Activated naive CD8-positive, alpha-beta T cell treated with anti-CD3 and anti-CD28 coated beads, Interleukin-2, amount 10 ng/mL, durations not matched to agents 7 days and 5 days (primary cell): Measurements from ENCODE around the gene FERD3L. TPM values are rescaled to one million over a fixed set of nuclear protein-coding genes. Genes with fewer than 3 reads are reported as not detected.
A peak's percentile ranks its signal among the peaks of the same experiment; 100 is the strongest.

Experiments used
- ATAC-seq: fragments of 150-1000 bp; cut with Tn5 transposase; one replicate; pipeline ENCODE4 v1.10.0; 2021; ENCODE audit warnings: low read depth, moderate library complexity
- POLR2A ChIA-PET: fragments of 350-600 bp; sonication (Branson Sonifier 250); formaldehyde crosslinking; loops from one replicate; lab custom pipeline; 2021; ENCODE audit warnings: antibody characterized with exemption; lab: Charles Lee
- DNase-seq: peaks from one replicate; pipeline ENCODE4 v3.0.0; 2021
- H3K27ac Mint-ChIP-seq: one replicate; pipeline ENCODE4 v1.8.0; 2022; ENCODE audit warnings: mild to moderate bottlenecking, mixed read lengths
- H3K27me3 Mint-ChIP-seq: one replicate; pipeline ENCODE4 v1.8.0; 2022; ENCODE audit warnings: mild to moderate bottlenecking, moderate library complexity, mixed read lengths
- H3K36me3 Mint-ChIP-seq: one replicate; pipeline ENCODE4 v1.8.0; 2021; ENCODE audit warnings: mild to moderate bottlenecking, mixed read lengths
- H3K4me1 Mint-ChIP-seq: one replicate; pipeline ENCODE4 v1.8.0; 2021; ENCODE audit warnings: mixed read lengths
- H3K4me3 Mint-ChIP-seq: one replicate; pipeline ENCODE4 v1.8.0; 2022; ENCODE audit warnings: mild to moderate bottlenecking, moderate library complexity, mixed read lengths
- H3K9me3 Mint-ChIP-seq: one replicate; pipeline ENCODE4 v1.8.0; 2021; ENCODE audit warnings: mixed read lengths
- total RNA-seq, 2 experiments: library from RNA; stranded (reverse); gene quantifications; one replicate each; pipeline ENCODE4 v1.2.3, GENCODE V29; 2021

Gene FERD3L
- total RNA-seq, 2 experiments from 2014 or later, result not detected

GRCh38 chr7:19128856-19129255 is 16.4 kb downstream of the FERD3L start:
- H3K36me3 Mint-ChIP-seq, result no peaks in the 10 kb centered on the region
- DNase-seq, result no peak
- POLR2A ChIA-PET, result no interaction called here
- ATAC-seq, result no peak
- H3K27ac Mint-ChIP-seq, result no peak overlapping the region
- H3K27me3 Mint-ChIP-seq, result no peaks in the 10 kb centered on the region
- H3K4me1 Mint-ChIP-seq, result no peaks in the 10 kb centered on the region
- H3K4me3 Mint-ChIP-seq, result no peak overlapping the region
- H3K9me3 Mint-ChIP-seq, result no peaks in the 10 kb centered on the region

- Mint-ChIP-seq H3K27me3 (peaks cover 32% of the 10 kb centered on the region), H3K36me3 (no peaks in the 10 kb centered on the region), H3K4me3 (no peak overlapping the region), H3K27ac (no peak overlapping the region), H3K4me1 (no peaks in the 10 kb centered on the region), H3K9me3 (no peaks in the 10 kb centered on the region)
- ATAC-seq (no peak), DNase-seq (no peak)
- POLR2A ChIA-PET, result no interaction called here
Measured at GRCh38 chr7:19121977-19122588, 23.1 kb downstream of the FERD3L start.

- Mint-ChIP-seq H3K4me1 (peaks cover 2% of the 10 kb centered on the region), H3K4me3 (no peak overlapping the region), H3K27me3 (peaks cover 44% of the 10 kb centered on the region), H3K27ac (no peak overlapping the region), H3K36me3 (no peaks in the 10 kb centered on the region), H3K9me3 (no peaks in the 10 kb centered on the region)
- no peak for ATAC-seq
- no peak for DNase-seq
- POLR2A ChIA-PET, result no interaction called here
Measured at GRCh38 chr7:19119870-19120486, 25.2 kb downstream of the FERD3L start.

GRCh38 chr7:19119372-19119771 is 25.8 kb downstream of the FERD3L start:
- H3K36me3 Mint-ChIP-seq, result no peaks in the 10 kb centered on the region
- no peaks in the 10 kb centered on the region for H3K9me3 Mint-ChIP-seq
- POLR2A ChIA-PET, result no interaction called here
- peaks cover 48% of the 10 kb centered on the region for H3K27me3 Mint-ChIP-seq
- peaks cover 2% of the 10 kb centered on the region for H3K4me1 Mint-ChIP-seq
- H3K27ac Mint-ChIP-seq, result no peak overlapping the region
- ATAC-seq (no peak), DNase-seq (no peak)
- no peak overlapping the region for H3K4me3 Mint-ChIP-seq

GRCh38 chr7:19118636-19119371 is 26.4 kb downstream of the FERD3L start:
- ATAC-seq (no peak), DNase-seq (no peak)
- Mint-ChIP-seq H3K4me3 (no peak overlapping the region), H3K27me3 (peaks cover 54% of the 10 kb centered on the region), H3K27ac (no peak overlapping the region), H3K36me3 (no peaks in the 10 kb centered on the region), H3K4me1 (peaks cover 2% of the 10 kb centered on the region), H3K9me3 (no peaks in the 10 kb centered on the region)
- POLR2A ChIA-PET, result no interaction called here

- H3K4me1 Mint-ChIP-seq, result peaks cover 2% of the 10 kb centered on the region
- no peaks in the 10 kb centered on the region for H3K36me3 Mint-ChIP-seq
- POLR2A ChIA-PET, result no interaction called here
- peak overlapping the region; percentile 13 for H3K4me3 Mint-ChIP-seq
- no peak for ATAC-seq
- peaks cover 62% of the 10 kb centered on the region for H3K27me3 Mint-ChIP-seq
- DNase-seq, result peak; percentile 27
- peak overlapping the region; percentile 42 for H3K27ac Mint-ChIP-seq
- no peaks in the 10 kb centered on the region for H3K9me3 Mint-ChIP-seq
Measured at GRCh38 chr7:19117870-19118608, 27.2 kb downstream of the FERD3L start.

- Mint-ChIP-seq H3K27me3 (peaks cover 66% of the 10 kb centered on the region), H3K9me3 (no peaks in the 10 kb centered on the region), H3K27ac (peak within 1 kb of the TSS; percentile 42), H3K36me3 (no peaks in the 10 kb centered on the region), H3K4me1 (peaks cover 2% of the 10 kb centered on the region), H3K4me3 (peak within 1 kb of the TSS; percentile 13)
- peak; percentile 48 for DNase-seq
- no peak for ATAC-seq
- POLR2A ChIA-PET, result no interaction called here
Measured at GRCh38 chr7:19117091-19117869, 27.9 kb downstream of the FERD3L start, which contains the start of gene TWIST1. TSS of gene TWIST1 (minus strand) at chr7:19117636. CDS start at chr7:19117321, 315 bp downstream.

GRCh38 chr7:19116121-19117090 is 28.8 kb downstream of the FERD3L start:
- H3K9me3 Mint-ChIP-seq, result no peaks in the 10 kb centered on the region
- POLR2A ChIA-PET, result interaction anchor here (0.6 kb wide), 1 partner anchor 1477 kb away, joined by 3 read pairs; no protein-coding TSS in a partner anchor
- ATAC-seq (no peak), DNase-seq (peak; percentile 34)
- H3K4me1 Mint-ChIP-seq, result peaks cover 2% of the 10 kb centered on the region
- H3K27ac Mint-ChIP-seq, result peak overlapping the region; percentile 51
- H3K27me3 Mint-ChIP-seq, result peaks cover 72% of the 10 kb centered on the region
- no peaks in the 10 kb centered on the region for H3K36me3 Mint-ChIP-seq
- H3K4me3 Mint-ChIP-seq, result peak overlapping the region; percentile 44

GRCh38 chr7:19114551-19114855 is 30.7 kb downstream of the FERD3L start:
- peaks cover 2% of the 10 kb centered on the region for H3K4me1 Mint-ChIP-seq
- H3K27me3 Mint-ChIP-seq, result peaks cover 73% of the 10 kb centered on the region
- H3K36me3 Mint-ChIP-seq, result no peaks in the 10 kb centered on the region
- H3K27ac Mint-ChIP-seq, result no peak overlapping the region
- no peaks in the 10 kb centered on the region for H3K9me3 Mint-ChIP-seq
- H3K4me3 Mint-ChIP-seq, result no peak overlapping the region
- ATAC-seq (no peak), DNase-seq (no peak)
- POLR2A ChIA-PET, result no interaction called here

GRCh38 chr7:19113855-19114550 is 31.2 kb downstream of the FERD3L start:
- Mint-ChIP-seq H3K4me3 (no peak overlapping the region), H3K4me1 (peaks cover 2% of the 10 kb centered on the region), H3K36me3 (no peaks in the 10 kb centered on the region), H3K9me3 (peaks cover under 1% of the 10 kb centered on the region), H3K27me3 (peaks cover 74% of the 10 kb centered on the region), H3K27ac (no peak overlapping the region)
- POLR2A ChIA-PET, result no interaction called here
- DNase-seq (no peak), ATAC-seq (no peak)

GRCh38 chr7:19113002-19113350 is 32.2 kb downstream of the FERD3L start:
- POLR2A ChIA-PET, result no interaction called here
- peaks cover 1% of the 10 kb centered on the region for H3K9me3 Mint-ChIP-seq
- peaks cover 75% of the 10 kb centered on the region for H3K27me3 Mint-ChIP-seq
- ATAC-seq, result no peak
- no peak for DNase-seq
- H3K4me3 Mint-ChIP-seq, result no peak overlapping the region
- H3K27ac Mint-ChIP-seq, result no peak overlapping the region
- peaks cover 2% of the 10 kb centered on the region for H3K4me1 Mint-ChIP-seq
- H3K36me3 Mint-ChIP-seq, result peaks cover 2% of the 10 kb centered on the region
